ENCODE results near the gene SHISA9.

SHISA9 gene

GRCh38 chr16:13136901-13137300 lies 235.5 kb downstream of the SHISA9 start:
- TF ChIP-seq FOXP2 (optimal IDR thresholded peaks at IDR 0.05; ENCODE audit: borderline replicate concordance, extremely low read depth, extremely low read length, insufficient read depth), result no peak
- no peak for TF ChIP-seq REST (IDR thresholded peaks at IDR 0.05; ENCODE audit: insufficient read depth in 1 of 2, low read depth in 2 of 2, low read length in 2 of 2)
- no peak for TF ChIP-seq POLR2AphosphoS5 (IDR thresholded peaks at IDR 0.05; ENCODE audit: low read depth, low read length)

- TF ChIP-seq FOXP2 (optimal IDR thresholded peaks at IDR 0.05; ENCODE audit: borderline replicate concordance, extremely low read depth, extremely low read length, insufficient read depth), result no peak
- TF ChIP-seq POLR2AphosphoS5 (IDR thresholded peaks at IDR 0.05; ENCODE audit: low read depth, low read length), result no peak
Measured at GRCh38 chr16:13138528-13138927, 237.1 kb downstream of the SHISA9 start.

- TF ChIP-seq POLR2AphosphoS5 (IDR thresholded peaks at IDR 0.05; ENCODE audit: low read depth, low read length) (no peak), FOXP2 (optimal IDR thresholded peaks at IDR 0.05; ENCODE audit: borderline replicate concordance, extremely low read depth, extremely low read length, insufficient read depth) (no peak), SIN3A (IDR thresholded peaks at IDR 0.05; ENCODE audit: borderline replicate concordance, insufficient read depth, low read length) (no peak), TAF1 (IDR thresholded peaks at IDR 0.05; ENCODE audit: borderline replicate concordance, insufficient read depth, low read length) (no peak), REST (IDR thresholded peaks at IDR 0.05; ENCODE audit: insufficient read depth in 1 of 2, low read depth in 2 of 2, low read length in 2 of 2) (no peak)
Measured at GRCh38 chr16:13139661-13140241, 238.4 kb downstream of the SHISA9 start.

- no peak for TF ChIP-seq POLR2AphosphoS5 (IDR thresholded peaks at IDR 0.05; ENCODE audit: low read depth, low read length)
- TF ChIP-seq SIN3A (IDR thresholded peaks at IDR 0.05; ENCODE audit: borderline replicate concordance, insufficient read depth, low read length), result no peak
- no peak for TF ChIP-seq TAF1 (IDR thresholded peaks at IDR 0.05; ENCODE audit: borderline replicate concordance, insufficient read depth, low read length)
- TF ChIP-seq FOXP2 (optimal IDR thresholded peaks at IDR 0.05; ENCODE audit: borderline replicate concordance, extremely low read depth, extremely low read length, insufficient read depth), result no peak
- TF ChIP-seq REST (IDR thresholded peaks at IDR 0.05; ENCODE audit: insufficient read depth in 1 of 2, low read depth in 2 of 2, low read length in 2 of 2), result no peak
Measured at GRCh38 chr16:13143551-13143950, 242.2 kb downstream of the SHISA9 start.

- TF ChIP-seq TAF1 (IDR thresholded peaks at IDR 0.05; ENCODE audit: borderline replicate concordance, insufficient read depth, low read length) (no peak), FOXP2 (optimal IDR thresholded peaks at IDR 0.05; ENCODE audit: borderline replicate concordance, extremely low read depth, extremely low read length, insufficient read depth) (no peak), REST (IDR thresholded peaks at IDR 0.05; ENCODE audit: insufficient read depth in 1 of 2, low read depth in 2 of 2, low read length in 2 of 2) (no peak), SIN3A (IDR thresholded peaks at IDR 0.05; ENCODE audit: borderline replicate concordance, insufficient read depth, low read length) (no peak), POLR2AphosphoS5 (IDR thresholded peaks at IDR 0.05; ENCODE audit: low read depth, low read length) (no peak)
Measured at GRCh38 chr16:13146829-13147228, 245.4 kb downstream of the SHISA9 start.
